ENCODE results near the gene WBP1. TPM values are rescaled to one million over a fixed set of nuclear protein-coding genes. Genes with fewer than 3 reads are reported as not detected.

WBP1 gene
- total and polyA plus RNA-seq, 10 of the 15 experiments (the other 5 are each of a cell fraction or from before 2014, with no cell fraction given): 4.2 to 76.8 (median 43.8) TPM

DNA sequence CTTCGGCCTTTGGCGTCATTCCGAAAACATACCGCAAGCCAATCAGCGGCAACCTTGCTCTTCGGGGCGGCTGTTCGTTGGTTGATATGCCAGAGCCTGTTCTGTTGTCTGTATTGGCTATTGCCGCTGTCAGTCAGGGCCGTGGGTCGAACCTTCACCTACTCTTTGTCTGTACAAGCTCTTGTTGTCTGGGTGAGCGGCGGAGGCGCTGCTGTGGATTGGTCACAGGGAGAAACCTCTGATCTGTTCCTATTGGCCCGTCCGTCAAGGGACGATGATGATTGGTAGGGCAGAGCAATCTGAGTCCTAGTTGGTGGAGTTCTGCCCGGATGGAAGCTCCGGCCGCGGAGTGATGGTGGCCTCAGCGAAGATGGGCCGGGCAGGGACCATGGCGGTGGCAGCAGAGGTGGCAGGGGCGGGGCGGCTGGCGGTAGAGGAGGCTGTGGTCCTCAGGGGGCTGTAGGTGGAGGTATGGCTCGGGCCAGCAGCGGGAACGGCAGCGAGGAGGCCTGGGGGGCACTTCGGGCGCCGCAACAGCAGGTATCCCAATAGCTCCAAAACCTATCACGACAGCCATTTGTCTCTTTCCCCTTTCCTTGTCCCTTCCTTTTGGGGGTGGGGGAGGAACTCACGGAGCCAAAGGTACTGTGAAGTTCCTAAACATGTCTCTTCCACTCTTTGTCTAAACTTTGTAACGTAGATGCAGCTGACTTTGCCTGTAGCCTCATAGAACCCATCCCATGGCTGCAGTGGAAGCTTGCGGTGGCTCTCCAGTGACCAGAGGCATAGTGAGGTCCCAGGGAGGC, at the start of gene WBP1 (continued):
- no peak for TF ChIP-seq ZNF687 (IDR thresholded peaks at IDR 0.05)
- TF ChIP-seq SUPT20H (IDR thresholded peaks at IDR 0.05; ENCODE audit: borderline replicate concordance, control insufficient read depth, low read depth, low read length): no peak
- TF ChIP-seq E4F1 (IDR thresholded peaks at IDR 0.05; ENCODE audit: borderline replicate concordance, partially characterized antibody): peak; percentile 22
- TF ChIP-seq, protein P1, sequence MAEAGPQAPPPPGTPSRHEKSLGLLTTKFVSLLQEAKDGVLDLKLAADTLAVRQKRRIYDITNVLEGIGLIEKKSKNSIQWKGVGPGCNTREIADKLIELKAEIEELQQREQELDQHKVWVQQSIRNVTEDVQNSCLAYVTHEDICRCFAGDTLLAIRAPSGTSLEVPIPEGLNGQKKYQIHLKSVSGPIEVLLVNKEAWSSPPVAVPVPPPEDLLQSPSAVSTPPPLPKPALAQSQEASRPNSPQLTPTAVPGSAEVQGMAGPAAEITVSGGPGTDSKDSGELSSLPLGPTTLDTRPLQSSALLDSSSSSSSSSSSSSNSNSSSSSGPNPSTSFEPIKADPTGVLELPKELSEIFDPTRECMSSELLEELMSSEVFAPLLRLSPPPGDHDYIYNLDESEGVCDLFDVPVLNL (IDR thresholded peaks at IDR 0.05; ENCODE audit: low read depth, low read length): no peak
- no peak for TF ChIP-seq KLF5 (IDR thresholded peaks at IDR 0.05; ENCODE audit: partially characterized antibody)
- TF ChIP-seq TARDBP (IDR thresholded peaks at IDR 0.05; ENCODE audit: borderline replicate concordance): 0 out of 2 replicates have a peak, but pooled peaks have one; percentile 43
- TF ChIP-seq MTA2 (IDR thresholded peaks at IDR 0.05; ENCODE audit: low read depth): no peak
- TF ChIP-seq ZNF24 (IDR thresholded peaks at IDR 0.05): no peak
- TF ChIP-seq SIN3A (IDR thresholded peaks at IDR 0.05; ENCODE audit: low read depth, low read length): no peak
- no peak for TF ChIP-seq CBX3 (IDR thresholded peaks at IDR 0.05; ENCODE audit: borderline replicate concordance, low read depth)
- no peak for TF ChIP-seq HDAC2 (IDR thresholded peaks at IDR 0.05)
- TF ChIP-seq RELB (IDR thresholded peaks at IDR 0.05; ENCODE audit: low read depth): peak; percentile 87
- TF ChIP-seq, protein P2, sequence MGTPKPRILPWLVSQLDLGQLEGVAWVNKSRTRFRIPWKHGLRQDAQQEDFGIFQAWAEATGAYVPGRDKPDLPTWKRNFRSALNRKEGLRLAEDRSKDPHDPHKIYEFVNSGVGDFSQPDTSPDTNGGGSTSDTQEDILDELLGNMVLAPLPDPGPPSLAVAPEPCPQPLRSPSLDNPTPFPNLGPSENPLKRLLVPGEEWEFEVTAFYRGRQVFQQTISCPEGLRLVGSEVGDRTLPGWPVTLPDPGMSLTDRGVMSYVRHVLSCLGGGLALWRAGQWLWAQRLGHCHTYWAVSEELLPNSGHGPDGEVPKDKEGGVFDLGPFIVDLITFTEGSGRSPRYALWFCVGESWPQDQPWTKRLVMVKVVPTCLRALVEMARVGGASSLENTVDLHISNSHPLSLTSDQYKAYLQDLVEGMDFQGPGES (IDR thresholded peaks at IDR 0.05): peak; percentile 96
- TF ChIP-seq FOXM1 (IDR thresholded peaks at IDR 0.05; ENCODE audit: low read depth, low read length): peak; percentile 56; the same call in 1 of the 2 replicates
- TF ChIP-seq SMC3 (IDR thresholded peaks at IDR 0.05; ENCODE audit: borderline replicate concordance, low read length): no peak
- TF ChIP-seq IKZF2 (IDR thresholded peaks at IDR 0.05): no peak
- TF ChIP-seq HDGF (IDR thresholded peaks at IDR 0.05): peak; percentile 68; the same call in 1 of the 2 replicates
- peak; percentile 92 for TF ChIP-seq CREB1 (IDR thresholded peaks at IDR 0.05; ENCODE audit: low read depth)
